Measurements from ENCODE around the gene ANXA11.

- no peak for TF ChIP-seq CTCF (IDR thresholded peaks at IDR 0.05)
- TF ChIP-seq POLR2AphosphoS5 (IDR thresholded peaks at IDR 0.05) = no peak
- TF ChIP-seq POLR2A (IDR thresholded peaks at IDR 0.05) = no peak
These were observed 4.7 kb downstream of the ANXA11 start for GRCh38 chr10:80200687-80201086.

Data from prostate gland (tissue), 2 donors.